Loucy (cell line): ENCODE data around the gene ANKRD60.

ENCODE experiments used
- H2AFZ ChIP-seq: fragments of 200-600 bp; sonication (generic); 2 replicates; pipeline ENCODE4 v1.6.0; 2016; ENCODE audit warnings: antibody characterized with exemption, mild to moderate bottlenecking, low read length, moderate library complexity
- H3F3A ChIP-seq: fragments of 200-600 bp; 2 replicates; pipeline ENCODE4 v1.6.0; 2016; ENCODE audit warnings: antibody characterized with exemption, low read depth, mild to moderate bottlenecking
- H3K27me3 ChIP-seq: fragments of 200-600 bp; sonication (generic); 2 replicates; pipeline ENCODE4 v1.6.1; 2014; ENCODE audit warnings: low read length, mild to moderate bottlenecking; ENCODE audit not compliant: insufficient read depth, poor library complexity, severe bottlenecking
- H3K36me3 ChIP-seq: fragments of 200-600 bp; sonication (generic); 2 replicates; pipeline ENCODE4 v1.6.1; 2016; ENCODE audit warnings: low read length; ENCODE audit not compliant: insufficient read depth
- H3K4me1 ChIP-seq: fragments of 200-600 bp; sonication (generic); 2 replicates; pipeline ENCODE4 v1.5.1; 2014; ENCODE audit warnings: low read length, mild to moderate bottlenecking; ENCODE audit not compliant: insufficient read depth, poor library complexity, severe bottlenecking
- H3K4me2 ChIP-seq: fragments of 200-600 bp; sonication (generic); 2 replicates; pipeline ENCODE4 v1.6.0; 2014; ENCODE audit warnings: antibody characterized with exemption, low read length, low read depth, mild to moderate bottlenecking; ENCODE audit not compliant: poor library complexity, severe bottlenecking
- H3K4me3 ChIP-seq: fragments of 200-600 bp; sonication (generic); 2 replicates; pipeline ENCODE4 v1.5.1; 2014; ENCODE audit warnings: low read length, mild to moderate bottlenecking, mixed read lengths; ENCODE audit not compliant: poor library complexity, severe bottlenecking
- H3K79me2 ChIP-seq: fragments of 200-600 bp; sonication (generic); 2 replicates; pipeline ENCODE4 v1.6.1; 2014; ENCODE audit warnings: low read length; ENCODE audit not compliant: insufficient read depth
- H3K9ac ChIP-seq: fragments of 200-600 bp; sonication (generic); 2 replicates; pipeline ENCODE4 v1.6.0; 2014; ENCODE audit warnings: mild to moderate bottlenecking, low read depth, low read length, moderate library complexity; ENCODE audit not compliant: poor library complexity, severe bottlenecking
- H3K9me2 ChIP-seq: fragments of 200-600 bp; sonication (generic); replicated peaks from 2 replicates; pipeline ENCODE4 v1.6.1; 2016; ENCODE audit warnings: low read depth, low read length, mixed read lengths
- H3K9me3 ChIP-seq: fragments of 200-600 bp; sonication (generic); 2 replicates; pipeline ENCODE4 v1.6.1; 2014; ENCODE audit warnings: mild to moderate bottlenecking, antibody characterized with exemption, low read length, low read depth; ENCODE audit not compliant: insufficient read depth
- H4K20me1 ChIP-seq: fragments of 200-600 bp; sonication (generic); 2 replicates; pipeline ENCODE4 v1.6.0; 2014; ENCODE audit warnings: antibody characterized with exemption, low read length, mild to moderate bottlenecking; ENCODE audit not compliant: insufficient read depth, poor library complexity, severe bottlenecking
- EZH2phosphoT487 ChIP-seq: fragments of 200-600 bp; IDR thresholded peaks from 2 replicates; pipeline ENCODE4 v1.6.1; 2018; ENCODE audit warnings: antibody characterized with exemption, mild to moderate bottlenecking, moderate library complexity, borderline replicate concordance
- TF ChIP-seq, protein P1 (sequence below): fragments of 200-600 bp; sonication (generic); conservative IDR thresholded peaks from 2 replicates; pipeline ENCODE4 v1.5.1; 2014; ENCODE audit warnings: mild to moderate bottlenecking, antibody characterized with exemption, low read length

Gene ANKRD60

DNA sequence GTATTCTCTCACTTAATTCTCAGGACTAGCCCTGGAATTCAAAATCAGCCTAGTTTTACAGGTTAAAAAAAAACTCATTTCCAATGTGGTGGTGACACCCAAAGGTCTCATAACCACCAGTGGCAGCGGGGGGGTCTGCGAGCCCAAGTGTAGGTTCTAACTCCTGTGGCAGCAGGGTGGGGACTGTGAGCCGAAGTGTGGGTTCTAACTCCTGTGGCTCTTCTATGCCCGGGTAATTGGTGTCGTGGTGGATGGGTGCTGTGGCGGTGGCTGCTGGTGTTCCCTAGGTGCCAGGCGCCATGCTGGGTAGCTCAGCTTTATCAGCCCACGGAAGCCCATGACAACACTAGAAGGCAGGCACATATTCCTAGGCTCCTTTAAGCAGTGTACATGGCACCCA is 4.9 kb upstream of the ANKRD60 start:
- no peak overlapping the region for H3K9ac ChIP-seq

DNA sequence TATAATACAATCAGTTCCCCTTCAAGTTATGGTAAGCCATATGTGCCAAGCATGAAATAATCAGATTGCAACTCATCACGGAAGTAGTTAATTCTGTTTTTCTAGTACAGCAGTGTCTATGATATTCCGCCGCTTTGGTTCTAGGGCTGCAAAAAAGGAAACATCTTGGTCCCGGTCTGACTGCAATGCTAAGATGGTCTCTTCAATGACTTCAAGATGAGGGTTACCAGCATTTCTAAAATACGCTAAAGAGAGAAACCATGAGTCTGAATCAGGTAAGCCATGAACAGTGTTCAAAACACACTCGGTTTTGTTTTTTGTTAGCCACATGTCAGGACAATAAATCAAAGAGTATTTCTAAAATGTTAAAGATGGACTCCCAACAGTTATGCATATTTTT is 3.2 kb upstream of the ANKRD60 start:
- Histone ChIP-seq H3K9me3 (no peaks in the 10 kb centered on the region), H3K4me1 (peaks cover 20% of the 10 kb centered on the region), H3K4me2 (no peak overlapping the region), H4K20me1 (no peaks in the 10 kb centered on the region), H3F3A (peaks cover 8% of the 10 kb centered on the region; the same call in 1 of the 2 replicates), H3K9ac (no peak overlapping the region), H3K4me3 (no peak overlapping the region), H3K36me3 (no peaks in the 10 kb centered on the region), H3K9me2 (no peaks in the 10 kb centered on the region), H3K79me2 (no peaks in the 10 kb centered on the region), H3K27me3 (no peaks in the 10 kb centered on the region), H2AFZ (no peak overlapping the region)
- TF ChIP-seq, protein P1, sequence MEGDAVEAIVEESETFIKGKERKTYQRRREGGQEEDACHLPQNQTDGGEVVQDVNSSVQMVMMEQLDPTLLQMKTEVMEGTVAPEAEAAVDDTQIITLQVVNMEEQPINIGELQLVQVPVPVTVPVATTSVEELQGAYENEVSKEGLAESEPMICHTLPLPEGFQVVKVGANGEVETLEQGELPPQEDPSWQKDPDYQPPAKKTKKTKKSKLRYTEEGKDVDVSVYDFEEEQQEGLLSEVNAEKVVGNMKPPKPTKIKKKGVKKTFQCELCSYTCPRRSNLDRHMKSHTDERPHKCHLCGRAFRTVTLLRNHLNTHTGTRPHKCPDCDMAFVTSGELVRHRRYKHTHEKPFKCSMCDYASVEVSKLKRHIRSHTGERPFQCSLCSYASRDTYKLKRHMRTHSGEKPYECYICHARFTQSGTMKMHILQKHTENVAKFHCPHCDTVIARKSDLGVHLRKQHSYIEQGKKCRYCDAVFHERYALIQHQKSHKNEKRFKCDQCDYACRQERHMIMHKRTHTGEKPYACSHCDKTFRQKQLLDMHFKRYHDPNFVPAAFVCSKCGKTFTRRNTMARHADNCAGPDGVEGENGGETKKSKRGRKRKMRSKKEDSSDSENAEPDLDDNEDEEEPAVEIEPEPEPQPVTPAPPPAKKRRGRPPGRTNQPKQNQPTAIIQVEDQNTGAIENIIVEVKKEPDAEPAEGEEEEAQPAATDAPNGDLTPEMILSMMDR, result no peak
- no peak for TF ChIP-seq EZH2phosphoT487

More for the DNA sequence above, 4.9 kb upstream of the ANKRD60 start:
- no peak overlapping the region for H3K4me2 ChIP-seq
- H4K20me1 ChIP-seq, result no peaks in the 10 kb centered on the region
- no peak overlapping the region for H2AFZ ChIP-seq
- H3K4me3 ChIP-seq, result no peak overlapping the region
- no peaks in the 10 kb centered on the region for H3K9me2 ChIP-seq
- no peak for TF ChIP-seq EZH2phosphoT487
- TF ChIP-seq, protein P1, result no peak
- no peaks in the 10 kb centered on the region for H3K79me2 ChIP-seq
- H3K9me3 ChIP-seq, result no peaks in the 10 kb centered on the region
- no peaks in the 10 kb centered on the region for H3K27me3 ChIP-seq
- H3F3A ChIP-seq, result peaks cover 8% of the 10 kb centered on the region; the same call in 1 of the 2 replicates
- peaks cover 29% of the 10 kb centered on the region for H3K4me1 ChIP-seq
- H3K36me3 ChIP-seq, result no peaks in the 10 kb centered on the region

DNA sequence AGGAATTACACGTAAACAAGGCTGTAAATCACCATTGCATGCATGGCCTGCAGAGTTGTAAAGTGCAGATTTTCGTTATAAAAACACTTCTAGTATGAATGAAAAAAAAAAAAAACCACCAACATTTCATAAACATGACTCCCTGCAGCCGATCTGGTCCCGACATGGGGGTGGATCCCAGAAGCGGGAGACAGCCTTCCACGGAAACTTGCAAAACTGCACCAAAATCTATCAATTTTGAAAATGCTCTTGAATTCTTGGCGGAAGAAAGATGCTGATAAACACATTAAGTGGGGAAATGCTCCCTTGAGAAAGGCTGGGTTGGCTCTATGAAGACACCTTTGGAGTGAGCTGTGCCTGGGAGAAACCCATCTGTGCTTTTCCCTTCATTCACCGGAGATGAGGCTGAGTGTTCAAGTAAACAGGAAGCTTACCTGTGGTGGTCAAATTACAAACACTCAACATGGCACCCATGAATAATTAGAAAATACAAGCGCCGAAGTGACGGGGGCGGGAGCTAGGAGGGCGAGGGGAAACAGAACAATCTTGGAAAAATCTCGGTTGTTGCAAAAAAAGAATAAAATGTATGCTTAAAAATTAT is 845 bp upstream of the ANKRD60 start:
- H3K9ac ChIP-seq, result no peak overlapping the region
- H4K20me1 ChIP-seq, result no peaks in the 10 kb centered on the region
- H3K79me2 ChIP-seq, result no peaks in the 10 kb centered on the region
- no peak for TF ChIP-seq EZH2phosphoT487
- TF ChIP-seq, protein P1, result no peak
- no peak overlapping the region for H2AFZ ChIP-seq
- no peak overlapping the region for H3K4me3 ChIP-seq
- H3K4me2 ChIP-seq, result no peak overlapping the region
- no peaks in the 10 kb centered on the region for H3K9me3 ChIP-seq
- H3F3A ChIP-seq, result no peaks in the 10 kb centered on the region
- no peaks in the 10 kb centered on the region for H3K4me1 ChIP-seq
- H3K9me2 ChIP-seq, result no peaks in the 10 kb centered on the region
- H3K27me3 ChIP-seq, result no peaks in the 10 kb centered on the region
- no peaks in the 10 kb centered on the region for H3K36me3 ChIP-seq
